ENCODE data around the gene SLC25A38.
"Not testable (repeated sequence)": the region's sequence is repeated elsewhere in the genome, so short reads cannot be mapped to it uniquely, and the experiment has no call there.

Gene SLC25A38

GRCh38 chr3:39383045-39383880, at the start of gene SLC25A38:
SLC25A38 (plus strand) TSS chr3:39383370; CDS start chr3:39383725, 355 bp downstream.
- DNase-seq (ENCODE audit: low read depth): peak; percentile 74

- DNase-seq (ENCODE audit: low read depth): no peak
Measured at GRCh38 chr3:39333607-39334006, 49.6 kb upstream of the SLC25A38 start.

GRCh38 chr3:39334205-39334604, 49.0 kb upstream of the SLC25A38 start:
- no peak for DNase-seq (ENCODE audit: low read depth)

GRCh38 chr3:39338201-39338600, 45.0 kb upstream of the SLC25A38 start:
- DNase-seq (ENCODE audit: low read depth): no peak

DNA sequence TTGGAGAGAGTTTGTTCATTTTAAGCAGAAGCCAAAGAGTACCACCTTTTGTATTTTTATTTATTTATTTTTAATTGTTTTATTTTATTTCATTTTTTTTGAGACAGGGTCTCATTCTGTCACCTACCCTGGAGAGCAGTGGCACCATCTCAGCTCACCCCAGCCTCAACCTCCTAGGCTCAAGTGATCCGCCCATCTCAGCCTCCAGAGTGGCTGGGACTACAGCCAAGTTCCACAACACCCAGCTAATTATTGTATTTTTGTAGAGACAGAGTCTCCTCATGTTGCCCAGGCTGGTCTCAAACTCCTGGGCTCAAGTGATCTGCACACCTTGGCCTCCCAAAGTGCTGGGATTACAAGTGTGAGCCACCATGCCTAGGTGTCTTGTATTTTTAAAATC, 44.1 kb upstream of the SLC25A38 start:
- no peak for DNase-seq (ENCODE audit: low read depth)

GRCh38 chr3:39343076-39343717, 40.0 kb upstream of the SLC25A38 start:
- no peak for DNase-seq (ENCODE audit: low read depth)

DNA sequence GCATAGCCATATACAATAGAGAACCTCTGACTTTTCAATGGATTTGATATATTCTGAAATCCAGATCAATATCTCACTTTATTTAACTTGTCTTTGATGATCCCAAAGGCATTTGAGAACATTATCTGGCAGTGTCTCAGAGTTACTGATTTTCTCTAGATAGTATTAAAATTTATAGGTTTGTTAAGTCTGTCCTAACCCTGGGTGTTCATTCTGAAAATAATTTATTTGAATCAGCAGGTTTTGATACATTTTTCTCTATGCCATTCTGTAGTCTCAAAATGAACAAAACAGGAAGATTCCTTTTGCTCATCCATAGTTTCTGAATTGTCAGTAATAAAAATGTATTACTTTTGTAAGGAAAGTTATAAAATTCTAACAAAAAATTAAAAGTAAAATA, 39.4 kb upstream of the SLC25A38 start:
- no peak for DNase-seq (ENCODE audit: low read depth)

- no peak for DNase-seq (ENCODE audit: low read depth)
Measured at GRCh38 chr3:39344746-39345344, 38.3 kb upstream of the SLC25A38 start.

DNA sequence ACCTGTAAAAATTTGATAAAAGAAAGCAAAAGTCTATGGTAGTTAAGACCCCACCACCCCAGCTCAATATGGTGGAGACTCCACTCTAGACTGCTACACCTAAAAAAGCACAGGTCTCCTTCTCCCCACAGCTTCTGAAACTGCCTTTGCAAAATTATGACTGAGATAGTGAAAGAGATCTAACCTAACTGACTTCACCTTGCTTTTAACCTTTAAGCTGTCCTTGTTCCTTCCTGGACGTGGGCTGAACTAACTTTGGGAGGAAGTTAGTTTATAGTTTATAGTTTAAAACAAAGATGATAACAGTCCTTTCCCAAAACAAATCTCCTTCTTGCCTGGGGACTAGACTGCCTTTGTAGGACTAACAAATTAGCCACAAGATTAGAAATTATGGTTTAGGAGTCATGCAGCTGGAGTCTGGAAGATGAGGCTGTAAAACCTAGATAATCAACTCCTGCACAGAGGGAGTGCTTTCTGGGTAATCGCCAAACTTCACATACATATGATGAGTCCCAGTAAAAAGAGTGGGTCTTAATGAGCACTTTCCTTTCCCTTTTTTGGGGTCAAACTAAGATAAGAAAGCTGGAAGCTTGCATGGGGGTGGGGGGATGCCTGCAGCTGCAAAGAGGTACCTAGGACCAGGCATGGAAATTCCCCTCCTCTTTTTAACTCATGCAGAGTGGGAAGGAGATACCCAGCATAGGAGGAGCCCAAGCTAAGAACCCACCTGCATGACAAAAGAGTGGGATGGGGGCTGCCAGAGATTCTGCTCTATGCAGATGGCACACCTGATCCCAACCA, 36.2 kb upstream of the SLC25A38 start:
- no peak for DNase-seq (ENCODE audit: low read depth)

- no peak for DNase-seq (ENCODE audit: low read depth)
Measured at GRCh38 chr3:39347586-39347876, 35.6 kb upstream of the SLC25A38 start.

- no peak for DNase-seq (ENCODE audit: low read depth)
Measured at GRCh38 chr3:39349080-39349479, 34.1 kb upstream of the SLC25A38 start.

GRCh38 chr3:39350714-39351113, 32.5 kb upstream of the SLC25A38 start:
- DNase-seq (ENCODE audit: low read depth): no peak

DNA sequence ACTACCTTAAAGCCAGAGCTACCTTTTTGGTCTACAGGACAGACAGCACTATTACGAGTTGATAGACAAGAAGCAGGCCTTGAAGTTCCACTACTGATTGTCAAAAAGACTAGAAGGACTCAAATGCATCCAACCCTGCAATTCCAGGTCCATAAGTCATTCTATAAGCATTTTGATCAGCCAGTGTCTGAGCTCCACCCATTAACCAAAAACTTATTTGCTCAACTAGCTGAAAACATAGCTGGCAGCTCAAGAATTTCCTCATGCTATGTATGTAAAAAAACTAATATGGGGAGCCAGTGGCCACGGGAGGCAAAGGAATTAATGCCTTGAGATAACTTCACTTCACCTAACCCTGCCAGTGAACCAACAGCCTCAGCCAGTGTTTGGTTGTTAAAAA, 32.0 kb upstream of the SLC25A38 start:
- DNase-seq (ENCODE audit: low read depth): not testable (repeated sequence)

GRCh38 chr3:39353168-39353927, 29.8 kb upstream of the SLC25A38 start:
- DNase-seq (ENCODE audit: low read depth): not testable (repeated sequence)

- DNase-seq (ENCODE audit: low read depth): no peak
Measured at GRCh38 chr3:39358333-39358732, 24.8 kb upstream of the SLC25A38 start.

DNA sequence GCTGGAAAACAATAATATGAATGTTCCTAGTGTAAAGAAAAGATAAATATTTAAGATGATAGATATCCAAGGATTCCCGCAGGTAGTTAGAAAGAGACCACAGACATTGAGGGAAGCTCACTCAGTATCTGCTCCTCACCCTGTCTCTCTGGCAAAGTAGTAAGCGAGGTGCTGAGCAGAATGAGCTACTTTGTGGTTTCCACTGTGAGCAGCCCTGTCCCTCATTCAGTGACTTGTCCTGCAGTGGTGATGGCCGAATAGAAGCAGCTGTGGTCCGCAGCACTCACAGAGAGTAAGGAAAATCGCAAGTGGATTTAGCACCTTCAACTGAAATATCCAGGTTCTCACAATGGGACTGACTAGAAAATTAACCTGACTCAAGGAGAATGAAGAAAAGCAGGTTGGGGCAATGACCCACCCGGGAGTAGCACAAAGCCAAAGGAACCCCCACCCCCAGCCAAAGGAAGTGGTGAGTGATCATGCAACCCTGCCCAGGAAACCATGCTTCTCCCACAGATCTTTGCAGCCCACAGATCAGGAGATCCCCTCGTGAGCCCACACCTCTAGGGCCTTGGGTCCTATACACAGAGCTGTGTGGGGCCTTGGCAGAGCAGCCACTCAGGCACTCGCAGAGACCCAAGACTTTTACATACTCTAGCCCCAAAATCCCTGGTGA, 21.8 kb upstream of the SLC25A38 start:
- DNase-seq (ENCODE audit: low read depth): peak; percentile 16

DNA sequence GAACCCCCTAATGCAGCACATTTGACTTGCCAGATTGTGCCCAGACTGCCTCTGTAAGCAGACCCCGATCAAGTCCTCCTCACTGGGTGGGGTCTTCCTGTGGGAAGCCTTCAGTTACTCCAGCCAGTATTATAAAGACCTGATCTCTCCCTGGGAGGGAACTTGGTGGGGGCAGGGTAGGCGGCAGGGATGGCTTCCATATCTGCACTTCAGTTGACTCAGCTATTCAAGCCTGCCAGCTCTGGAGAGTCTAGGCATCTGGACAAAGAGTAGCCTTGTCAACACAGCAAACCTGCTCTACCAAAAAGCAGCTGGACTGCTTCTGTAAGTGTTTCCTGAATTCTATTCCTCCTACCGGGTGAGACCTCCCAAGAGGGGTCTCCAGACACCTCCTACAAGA, 21.0 kb upstream of the SLC25A38 start:
- no peak for DNase-seq (ENCODE audit: low read depth)

- no peak for DNase-seq (ENCODE audit: low read depth)
Measured at GRCh38 chr3:39362812-39363211, 20.4 kb upstream of the SLC25A38 start.

DNA sequence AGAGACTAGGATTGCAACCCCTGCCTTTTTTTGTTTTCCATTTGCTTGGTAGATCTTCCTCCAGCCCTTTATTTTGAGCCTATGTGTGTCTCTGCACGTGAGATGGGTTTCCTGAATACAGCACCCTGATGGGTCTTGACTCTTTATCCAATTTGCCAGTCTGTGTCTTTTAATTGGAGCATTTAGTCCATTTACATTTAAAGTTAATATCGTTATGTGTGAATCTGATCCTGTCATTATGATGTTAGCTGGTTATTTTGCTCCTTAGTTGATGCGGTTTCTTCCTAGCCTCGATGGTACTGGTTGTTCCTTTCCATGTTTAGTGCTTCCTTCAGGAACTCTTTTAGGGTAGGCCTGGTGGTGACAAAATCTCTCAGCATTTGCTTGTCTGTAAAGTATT, 12.7 kb upstream of the SLC25A38 start:
- DNase-seq (ENCODE audit: low read depth): not testable (repeated sequence)

GRCh38 chr3:39372833-39373232, 10.3 kb upstream of the SLC25A38 start:
- DNase-seq (ENCODE audit: low read depth): no peak

DNA sequence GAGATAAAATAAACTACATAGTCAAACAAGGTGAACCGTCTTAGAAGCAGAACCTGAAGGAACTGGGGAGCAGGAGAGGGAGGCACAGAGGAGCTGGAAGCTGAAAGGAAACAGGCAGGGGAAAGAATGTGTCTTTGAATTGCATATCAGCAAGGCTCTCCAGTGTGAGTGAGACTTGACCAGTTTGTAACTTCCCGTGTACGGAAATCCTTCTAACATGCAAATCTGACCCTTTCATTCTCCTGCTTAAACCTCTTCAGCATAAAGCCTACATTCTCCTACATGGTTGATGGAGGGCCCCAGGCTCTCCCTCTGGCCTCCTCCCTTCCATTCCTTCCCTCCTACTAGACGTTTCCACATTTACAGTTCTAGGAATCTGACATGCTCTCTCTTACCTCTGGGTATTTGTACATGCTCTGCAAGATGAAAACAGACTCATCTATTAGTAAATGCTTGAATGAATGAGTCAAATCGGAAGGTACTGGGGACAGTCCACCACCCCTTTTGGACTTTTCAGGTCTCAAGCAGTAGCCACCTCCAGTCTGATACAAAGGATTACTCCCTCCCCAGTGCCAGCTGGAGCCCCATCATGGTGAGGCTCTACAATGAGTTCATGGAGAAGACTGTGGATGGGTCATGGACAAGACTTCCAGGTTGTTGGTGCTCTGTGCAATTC, 6.1 kb upstream of the SLC25A38 start:
- DNase-seq (ENCODE audit: low read depth): no peak
